Heart right ventricle (tissue), 16 donors: Measurements from ENCODE around the gene CDC42BPG. TPM values are rescaled to one million over a fixed set of nuclear protein-coding genes. Genes with fewer than 3 reads are reported as not detected.

Experiments used
- ATAC-seq, 8 donors: fragments of 200-7000 bp; cut with Tn5 transposase; one replicate each; pipeline ENCODE4 v1.9.1; 2020; ENCODE audit warnings: mild to moderate bottlenecking in 8 of 8, moderate library complexity in 8 of 8, moderate number of reproducible peaks in 1 of 8
- DNase-seq, 2 donors: peaks; one replicate each; pipeline ENCODE4 v3.0.0-alpha.2; 2020
- H3K27ac ChIP-seq, 10 donors: fragments of 200-600 bp; sonication (generic) in 2 of 10; one replicate each; pipeline versions ENCODE4 v1.5.0 to v1.8.0; 2020 to 2022; ENCODE audit warnings: mild to moderate bottlenecking in 3 of 10
- H3K27me3 ChIP-seq, 7 donors: fragments of 200-600 bp; one replicate each; pipeline ENCODE4 v1.8.0; 2021 to 2022; ENCODE audit warnings: mild to moderate bottlenecking in 2 of 7
- H3K36me3 ChIP-seq, 9 donors: fragments of 200-600 bp; sonication (generic) in 1 of 9; one replicate each; pipeline versions ENCODE4 v1.5.0 to v1.8.0; 2020 to 2022; ENCODE audit warnings: mild to moderate bottlenecking in 2 of 9
- H3K4me1 ChIP-seq, 9 donors: fragments of 200-600 bp; sonication (generic) in 1 of 9; one replicate each; pipeline versions ENCODE4 v1.5.0 to v1.8.0; 2020 to 2022; ENCODE audit warnings: mild to moderate bottlenecking in 4 of 9
- H3K4me3 ChIP-seq, 10 donors: fragments of 200-600 bp; sonication (generic) in 2 of 10; one replicate each; pipeline versions ENCODE4 v1.5.0 to v1.8.0; 2020 to 2022; ENCODE audit warnings: mild to moderate bottlenecking in 7 of 10, moderate library complexity in 2 of 10
- H3K9me3 ChIP-seq, 11 donors: fragments of 200-600 bp in 10 of 11; sonication (generic) in 2 of 11; one replicate each; pipeline versions ENCODE4 v1.5.0 to v1.8.0; 2013 to 2022; ENCODE audit warnings: mild to moderate bottlenecking in 2 of 11, control low read depth in 1 of 11, moderate library complexity in 1 of 11
- CTCF ChIP-seq, 9 donors: fragments of 200-600 bp; sonication (generic) in 2 of 9; IDR thresholded peaks; one replicate each; pipeline versions ENCODE4 v1.5.0 to v1.8.0; 2021 to 2022; ENCODE audit warnings: antibody characterized with exemption in 9 of 9, mild to moderate bottlenecking in 5 of 9, moderate library complexity in 1 of 9
- WGBS, 2 donors: extraction: QIAGEN DNeasy Blood & Tissue Kit; methylation state at CpG; one replicate each; pipeline ENCODE4 v1.1.7; 2013; ENCODE audit warnings: inconsistent platforms in 1 of 2; 5-methylcytosine and 5-hydroxymethylcytosine counted together
- intact Hi-C, 10 donors: fragments of 100-400 bp; cut with DNase I; formaldehyde crosslinking; loops; one replicate each; pipeline versions ENCODE4 v1.11.1 to v1.14.2; 2022
- polyA plus RNA-seq, 2 donors: library from polyadenylated mRNA; stranded (reverse); fragments of 200-250 nt; gene quantifications; one replicate each; pipeline ENCODE4 v1.2.3, GENCODE V29; 2013
- total RNA-seq, 10 donors: library from RNA; stranded (reverse); fragmentation: NEBNext Ultra II Directional in 3 of 10; extraction: Animal tissue kit (Norgen Biotek cat#: 25700) in 3 of 10; gene quantifications; one replicate each; pipeline versions ENCODE4 v1.2.1 to v1.2.4, GENCODE V29; 2021 to 2023
- donor health status: Arrhythmogenic right ventricular cardiomyopathy.
- donor health status: ischemic (EF 13 %, LVEDD 7.1; RV severe dilation, severe dysfunction).
- donor health status: healthy with polysubstance abuse.
- donor health status: DM: no; HTN: yes; CAD: no.
- donor health status: DM: no; HTN: no; CAD: no.
- donor health status: ischemic (EF 25% LVEDD 6.9; RV normal size, moderate dysfunction).
- donor health status: ischemic (EF 25% LVEDD 5.7; RV mildly dilated, moderate dysfunction).
- donor health status: healthy.
- donor health status: DM: yes; HTN: yes; CAD: no.
- donor health status: Ischemic cardiomyopathy.
- donor health status: ischemic (EF 35%, LVEDD 5.7; RV mildly dilated, moderate dysfunction).
- donor health status: nonischemic (EF 11% LVEDD 7.7; RV severe dilation, severe dysfunction).
- donor health status: DM: yes; HTN: yes; CAD: no.
- donor health status: PGD.
- donor health status: ischemic (EF 29% LVEDD 5.4; RV normal size, mild dysfunction).
- donor health status: nonischemic (EF 23%, LVEDD 6.1; RV moderate dilation, normal function).

Gene CDC42BPG
- total and polyA plus RNA-seq, 12 donors: 0.04 to 1.3 (median 0.27) TPM

GRCh38 chr11:64829536-64830251 lies 14.8 kb downstream of the CDC42BPG start:
- DNase-seq (no peak), ATAC-seq (no peak)
- no peaks in the 10 kb centered on the region for H3K4me1 ChIP-seq
- H3K27me3 ChIP-seq: no peaks in the 10 kb centered on the region
- WGBS, 2 donors: 92 to 93% methylated on average over 43 of the region's 43 CpGs
- H3K27ac ChIP-seq: no peak overlapping the region
- H3K4me3 ChIP-seq: no peak overlapping the region
- H3K36me3 ChIP-seq: no peaks in the 10 kb centered on the region
- no peak for TF ChIP-seq CTCF (IDR thresholded peaks at IDR 0.05)
- no peaks in the 10 kb centered on the region for H3K9me3 ChIP-seq
- intact Hi-C loops: no loop called here

GRCh38 chr11:64827451-64827839 lies 17.0 kb downstream of the CDC42BPG start:
- Histone ChIP-seq H3K4me3 (no peak overlapping the region), H3K27me3 (no peaks in the 10 kb centered on the region), H3K27ac (no peak overlapping the region), H3K9me3 (no peaks in the 10 kb centered on the region), H3K36me3 (no peaks in the 10 kb centered on the region), H3K4me1 (no peaks in the 10 kb centered on the region)
- WGBS, 2 donors: 88 to 95% methylated on average over 22 of the region's 22 CpGs
- DNase-seq: no peak
- intact Hi-C loops: no loop called here
- TF ChIP-seq CTCF (IDR thresholded peaks at IDR 0.05): no peak
- ATAC-seq: no peak

- no peak for DNase-seq
- no peak for TF ChIP-seq CTCF (IDR thresholded peaks at IDR 0.05)
- 85 to 91% methylated on average over 52 of the region's 52 CpGs for WGBS, 2 donors
- no peaks in the 10 kb centered on the region for H3K36me3 ChIP-seq
- no peak for ATAC-seq
- H3K4me3 ChIP-seq: no peak overlapping the region
- no peaks in the 10 kb centered on the region for H3K4me1 ChIP-seq
- intact Hi-C loops: no loop called here
- H3K27ac ChIP-seq: no peak overlapping the region
- H3K9me3 ChIP-seq: no peaks in the 10 kb centered on the region
- no peaks in the 10 kb centered on the region for H3K27me3 ChIP-seq
Measured at GRCh38 chr11:64826578-64827450, 17.6 kb downstream of the CDC42BPG start.

GRCh38 chr11:64826062-64826461 lies 18.4 kb downstream of the CDC42BPG start:
- 91 to 92% methylated on average over 7 of the region's 7 CpGs for WGBS, 2 donors
- no peaks in the 10 kb centered on the region for H3K36me3 ChIP-seq
- TF ChIP-seq CTCF (IDR thresholded peaks at IDR 0.05): no peak
- no peak for ATAC-seq
- intact Hi-C loops: no loop called here
- H3K27me3 ChIP-seq: no peaks in the 10 kb centered on the region
- no peaks in the 10 kb centered on the region for H3K9me3 ChIP-seq
- H3K4me1 ChIP-seq: no peaks in the 10 kb centered on the region
- no peak overlapping the region for H3K27ac ChIP-seq
- H3K4me3 ChIP-seq: no peak overlapping the region
- DNase-seq: no peak
